Ishikawa (cell line): Measurements from ENCODE around the gene KIFC1.

Source experiments
- CREB1 ChIP-seq: IDR thresholded peaks from 2 replicates; pipeline ENCODE4 v1.6.1; 2012; ENCODE audit warnings: low read depth
- EP300 ChIP-seq: IDR thresholded peaks from 2 replicates; pipeline ENCODE4 v1.6.1; 2012; ENCODE audit warnings: borderline replicate concordance
- MAX ChIP-seq: IDR thresholded peaks from 2 replicates; pipeline ENCODE4 v1.6.1; 2012
- NFIC ChIP-seq: IDR thresholded peaks from 2 replicates; pipeline ENCODE4 v1.6.1; 2012
- RAD21 ChIP-seq: IDR thresholded peaks from 2 replicates; pipeline ENCODE4 v1.6.1; 2012; ENCODE audit warnings: low read depth
- REST ChIP-seq: IDR thresholded peaks from 2 replicates; pipeline ENCODE4 v1.6.1; 2012; ENCODE audit warnings: low read depth, mild to moderate bottlenecking
- TAF1 ChIP-seq: IDR thresholded peaks from 2 replicates; pipeline ENCODE4 v1.6.1; 2012; ENCODE audit warnings: low read depth, mild to moderate bottlenecking
- TCF12 ChIP-seq: IDR thresholded peaks from 2 replicates; pipeline ENCODE4 v1.6.1; 2012; ENCODE audit warnings: low read depth
- TEAD4 ChIP-seq: IDR thresholded peaks from 2 replicates; pipeline ENCODE4 v1.6.1; 2012
- USF1 ChIP-seq: IDR thresholded peaks from 2 replicates; pipeline ENCODE4 v1.6.1; 2012
- YY1 ChIP-seq: IDR thresholded peaks from 2 replicates; pipeline ENCODE4 v1.6.1; 2012; ENCODE audit warnings: low read depth
- ZBTB7A ChIP-seq: IDR thresholded peaks from 2 replicates; pipeline ENCODE4 v1.6.1; 2012; ENCODE audit warnings: low read depth

GRCh38 chr6:33440649-33441309 is 49.2 kb downstream of the KIFC1 start:
- TF ChIP-seq RAD21: no peak
- no peak for TF ChIP-seq MAX
- TF ChIP-seq REST: no peak
- TF ChIP-seq EP300: no peak
- no peak for TF ChIP-seq TEAD4
- TF ChIP-seq CREB1: no peak
- TF ChIP-seq YY1: no peak
- TF ChIP-seq USF1: no peak
- TF ChIP-seq NFIC: no peak
- TF ChIP-seq TAF1: no peak
- no peak for TF ChIP-seq TCF12
- TF ChIP-seq ZBTB7A: no peak
